OCI-LY7 (cell line): ENCODE results near the gene LRRC26. TPM values are rescaled to one million over a fixed set of nuclear protein-coding genes. Genes with fewer than 3 reads are reported as not detected.

Source experiments
- BruUV-seq: library from RNA; stranded (reverse); fragments of 400-500 nt; replicated peaks from 2 replicates; lab custom pipeline; 2021; lab: Mats Ljungman, UMichigan
- CTCF ChIA-PET: fragments of 300-600 bp; sonication (Branson Sonifier 250); formaldehyde crosslinking; loops from one replicate; lab custom pipeline; 2022; ENCODE audit warnings: antibody characterized with exemption; ENCODE audit not compliant: unreplicated experiment; lab: Charles Lee
- POLR2A ChIA-PET: fragments of 300-600 bp; sonication (Branson Sonifier 250); formaldehyde crosslinking; loops from one replicate; lab custom pipeline; 2022; ENCODE audit warnings: antibody characterized with exemption; lab: Charles Lee
- DNase-seq: peaks from one replicate; pipeline ENCODE4 v3.0.0-alpha.2; 2015; ENCODE audit warnings: low spot score
- H2AFZ ChIP-seq: fragments of 200-600 bp; sonication (generic), shearing (Covaris generic); 2 replicates; pipeline ENCODE4 v1.6.1; 2014; ENCODE audit warnings: mild to moderate bottlenecking, antibody characterized with exemption, low read length, moderate library complexity
- H3K27ac ChIP-seq: fragments of 200-600 bp; sonication (generic); 2 replicates; pipeline ENCODE4 v1.5.1; 2014; ENCODE audit warnings: mixed run types, low read depth, mild to moderate bottlenecking, moderate library complexity, low read length, inconsistent platforms; ENCODE audit not compliant: poor library complexity, severe bottlenecking
- H3K36me3 ChIP-seq: fragments of 200-600 bp; sonication (generic); 2 replicates; pipeline ENCODE4 v1.6.1; 2014; ENCODE audit warnings: mild to moderate bottlenecking, antibody characterized with exemption, low read length, moderate library complexity, mixed read lengths; ENCODE audit not compliant: insufficient read depth
- H3K4me1 ChIP-seq: fragments of 200-600 bp; sonication (generic); 2 replicates; pipeline ENCODE4 v1.5.1; 2014; ENCODE audit warnings: mild to moderate bottlenecking, low read length; ENCODE audit not compliant: insufficient read depth, poor library complexity, severe bottlenecking
- H3K4me2 ChIP-seq: fragments of 200-600 bp; sonication (generic); 2 replicates; pipeline ENCODE4 v1.6.1; 2014; ENCODE audit warnings: mild to moderate bottlenecking, low read length
- H3K4me3 ChIP-seq: fragments of 200-600 bp; sonication (generic); 2 replicates; pipeline ENCODE4 v1.5.1; 2014; ENCODE audit warnings: mild to moderate bottlenecking, low read depth, low read length; ENCODE audit not compliant: poor library complexity, severe bottlenecking
- H3K79me2 ChIP-seq: fragments of 200-600 bp; sonication (generic); 2 replicates; pipeline ENCODE4 v1.6.1; 2016; ENCODE audit warnings: low read depth, mild to moderate bottlenecking, low read length, moderate library complexity, mixed read lengths; ENCODE audit not compliant: insufficient read depth
- H3K9me2 ChIP-seq: fragments of 200-600 bp; sonication (generic); 2 replicates; pipeline ENCODE4 v1.6.1; 2016; ENCODE audit warnings: mild to moderate bottlenecking, low read length, mixed read lengths; ENCODE audit not compliant: insufficient read depth
- H3K9me3 ChIP-seq: fragments of 200-600 bp; sonication (generic); 2 replicates; pipeline ENCODE4 v1.6.1; 2014; ENCODE audit warnings: mild to moderate bottlenecking, mixed run types, low read length, mixed read lengths
- H4K20me1 ChIP-seq: fragments of 200-600 bp; sonication (generic); 2 replicates; pipeline ENCODE4 v1.6.1; 2014; ENCODE audit warnings: mild to moderate bottlenecking, antibody characterized with exemption, low read length, moderate library complexity, mixed read lengths; ENCODE audit not compliant: insufficient read depth
- CTCF ChIP-seq: fragments of 200-600 bp; sonication (generic); conservative IDR thresholded peaks from 2 replicates; pipeline ENCODE4 v1.5.1; 2014; ENCODE audit warnings: mild to moderate bottlenecking, antibody characterized with exemption, low read length, moderate library complexity, mixed read lengths
- EZH2phosphoT487 ChIP-seq: fragments of 200-600 bp; sonication (generic); IDR thresholded peaks from 2 replicates; pipeline ENCODE4 v1.6.1; 2018; ENCODE audit warnings: low read depth, borderline replicate concordance, mild to moderate bottlenecking, mixed run types, antibody characterized with exemption, low read length, moderate library complexity, mixed read lengths
- intact Hi-C: fragments of 100-400 bp; cut with micrococcal nuclease; formaldehyde crosslinking; loops from one replicate; pipeline ENCODE4 v1.10.0; 2022; ENCODE audit not compliant: unreplicated experiment
- total RNA-seq, 2 experiments: library from RNA; depleted of rRNA in 1 of 2; stranded (reverse); fragments of >200 nt in 1 of 2; shearing (Covaris generic) in 1 of 2; gene quantifications; 2 replicates each; pipeline ENCODE4 v1.2.3, GENCODE V29; 2014 to 2022

The LRRC26 gene
- total RNA-seq, 2 experiments from 2014 or later = not detected

- Histone ChIP-seq H3K79me2 (peaks cover 4% of the 10 kb centered on the region; the same call in 1 of the 2 replicates), H3K9me3 (no peaks in the 10 kb centered on the region), H3K36me3 (peaks cover 71% of the 10 kb centered on the region), H3K4me1 (peaks cover 5% of the 10 kb centered on the region), H3K4me3 (no peak overlapping the region), H3K9me2 (no peaks in the 10 kb centered on the region), H4K20me1 (no peaks in the 10 kb centered on the region; the same call in 1 of the 2 replicates), H3K27ac (no peak overlapping the region), H2AFZ (no peak overlapping the region), H3K4me2 (no peak overlapping the region)
- no peak for TF ChIP-seq EZH2phosphoT487
- no peak for TF ChIP-seq CTCF
- intact Hi-C loops = no loop called here
- CTCF ChIA-PET = no interaction called here
- POLR2A ChIA-PET = no interaction called here
- DNase-seq = no peak
- BruUV-seq = no TSS peak
Observed at GRCh38 chr9:137181680-137182079, 11.8 kb upstream of the LRRC26 start.

GRCh38 chr9:137180491-137180890, 10.6 kb upstream of the LRRC26 start:
- Histone ChIP-seq H3K4me1 (no peaks in the 10 kb centered on the region), H3K4me2 (no peak overlapping the region), H3K79me2 (no peaks in the 10 kb centered on the region), H3K4me3 (no peak overlapping the region), H3K36me3 (peaks cover 62% of the 10 kb centered on the region), H2AFZ (no peak overlapping the region), H3K27ac (no peak overlapping the region), H4K20me1 (no peaks in the 10 kb centered on the region; the same call in 1 of the 2 replicates), H3K9me2 (no peaks in the 10 kb centered on the region), H3K9me3 (no peaks in the 10 kb centered on the region)
- intact Hi-C loops = no loop called here
- no peak for DNase-seq
- BruUV-seq = no TSS peak
- ChIA-PET POLR2A (no interaction called here), CTCF (no interaction called here)
- TF ChIP-seq EZH2phosphoT487 = no peak
- no peak for TF ChIP-seq CTCF

GRCh38 chr9:137179761-137180160, 9.9 kb upstream of the LRRC26 start:
- H3K79me2 ChIP-seq = no peaks in the 10 kb centered on the region
- H3K4me3 ChIP-seq = no peak overlapping the region
- ChIA-PET POLR2A (no interaction called here), CTCF (no interaction called here)
- H3K9me2 ChIP-seq = no peaks in the 10 kb centered on the region
- BruUV-seq = no TSS peak
- H3K27ac ChIP-seq = no peak overlapping the region
- no peaks in the 10 kb centered on the region for H3K9me3 ChIP-seq
- DNase-seq = no peak
- H2AFZ ChIP-seq = no peak overlapping the region
- intact Hi-C loops = no loop called here
- H3K4me2 ChIP-seq = no peak overlapping the region
- H3K36me3 ChIP-seq = peaks cover 58% of the 10 kb centered on the region
- TF ChIP-seq CTCF = no peak
- TF ChIP-seq EZH2phosphoT487 = no peak
- H3K4me1 ChIP-seq = no peaks in the 10 kb centered on the region
- H4K20me1 ChIP-seq = no peaks in the 10 kb centered on the region; the same call in 1 of the 2 replicates
